HL-60 (cell line): Measurements from ENCODE around the gene MRPS2.

Source experiments
- CTCF ChIP-seq: IDR thresholded peaks from one replicate; pipeline ENCODE4 v1.5.1; 2011; ENCODE audit warnings: low read length, control low read depth, inconsistent platforms; ENCODE audit not compliant: insufficient read depth
- REST ChIP-seq: IDR thresholded peaks from 2 replicates; pipeline ENCODE4 v1.6.1; 2012; ENCODE audit warnings: low read depth; ENCODE audit not compliant: insufficient replicate concordance

GRCh38 chr9:135506327-135507103 lies 6.0 kb downstream of the MRPS2 start:
- TF ChIP-seq REST (no peak), CTCF (no peak)
